NOMO-1 treated with DMSO at 0.1 percent for 48 hours (cell line): Measurements from ENCODE around the gene ERCC6L2.
A peak's percentile ranks its signal among the peaks of the same experiment; 100 is the strongest.

Source experiments
- DNase-seq: peaks from one replicate; lab custom pipeline; 2025; ENCODE audit not compliant: unreplicated experiment; lab: John Stamatoyannopoulos, UW

ERCC6L2 gene

GRCh38 chr9:95875305-95876137 is at the start of gene ERCC6L2:
Gene ERCC6L2 (plus strand): TSS chr9:95875691. CDS start chr9:95876039, 348 bp downstream.
- DNase-seq = peak; percentile 92

- peak; percentile 33 for DNase-seq
These were observed 49.2 kb upstream of the ERCC6L2 start for GRCh38 chr9:95826183-95826838.

GRCh38 chr9:95830768-95831167 is 44.7 kb upstream of the ERCC6L2 start:
- DNase-seq = no peak

GRCh38 chr9:95831810-95832209 is 43.7 kb upstream of the ERCC6L2 start:
- DNase-seq = no peak

- no peak for DNase-seq
These were observed 41.8 kb upstream of the ERCC6L2 start for GRCh38 chr9:95833546-95834178.

GRCh38 chr9:95834281-95834907 is 41.1 kb upstream of the ERCC6L2 start:
- DNase-seq = no peak

GRCh38 chr9:95835393-95835792 is 40.1 kb upstream of the ERCC6L2 start:
- no peak for DNase-seq

- DNase-seq = no peak
These were observed 39.4 kb upstream of the ERCC6L2 start for GRCh38 chr9:95836072-95836471.

GRCh38 chr9:95839012-95839411 is 36.5 kb upstream of the ERCC6L2 start:
- no peak for DNase-seq

- DNase-seq = no peak
These were observed 35.4 kb upstream of the ERCC6L2 start for GRCh38 chr9:95840074-95840473.

GRCh38 chr9:95841377-95841776 is 34.1 kb upstream of the ERCC6L2 start:
- no peak for DNase-seq

- no peak for DNase-seq
These were observed 29.7 kb upstream of the ERCC6L2 start for GRCh38 chr9:95845751-95846150.

GRCh38 chr9:95848764-95849163 is 26.7 kb upstream of the ERCC6L2 start:
- no peak for DNase-seq

GRCh38 chr9:95852059-95853032 is 23.1 kb upstream of the ERCC6L2 start:
- DNase-seq = no peak

- no peak for DNase-seq
These were observed 21.0 kb upstream of the ERCC6L2 start for GRCh38 chr9:95854386-95855020.

- no peak for DNase-seq
These were observed 19.5 kb upstream of the ERCC6L2 start for GRCh38 chr9:95855961-95856360.

- no peak for DNase-seq
These were observed 18.4 kb upstream of the ERCC6L2 start for GRCh38 chr9:95857124-95857523.

- peak; percentile 39 for DNase-seq
These were observed 17.6 kb upstream of the ERCC6L2 start for GRCh38 chr9:95857896-95858295.

GRCh38 chr9:95862343-95862742 is 13.1 kb upstream of the ERCC6L2 start:
- DNase-seq = no peak
